HG03175 (cell line): ENCODE results near the gene ZNF132.
A peak's percentile ranks its signal among the peaks of the same experiment; 100 is the strongest.

Experiments used
- ATAC-seq: cut with Tn5 transposase; IDR thresholded peaks from one replicate; pipeline ENCODE4 v1.9.1; 2021; ENCODE audit warnings: mild to moderate bottlenecking, moderate library complexity; ENCODE audit not compliant: unreplicated experiment

ZNF132 gene

DNA sequence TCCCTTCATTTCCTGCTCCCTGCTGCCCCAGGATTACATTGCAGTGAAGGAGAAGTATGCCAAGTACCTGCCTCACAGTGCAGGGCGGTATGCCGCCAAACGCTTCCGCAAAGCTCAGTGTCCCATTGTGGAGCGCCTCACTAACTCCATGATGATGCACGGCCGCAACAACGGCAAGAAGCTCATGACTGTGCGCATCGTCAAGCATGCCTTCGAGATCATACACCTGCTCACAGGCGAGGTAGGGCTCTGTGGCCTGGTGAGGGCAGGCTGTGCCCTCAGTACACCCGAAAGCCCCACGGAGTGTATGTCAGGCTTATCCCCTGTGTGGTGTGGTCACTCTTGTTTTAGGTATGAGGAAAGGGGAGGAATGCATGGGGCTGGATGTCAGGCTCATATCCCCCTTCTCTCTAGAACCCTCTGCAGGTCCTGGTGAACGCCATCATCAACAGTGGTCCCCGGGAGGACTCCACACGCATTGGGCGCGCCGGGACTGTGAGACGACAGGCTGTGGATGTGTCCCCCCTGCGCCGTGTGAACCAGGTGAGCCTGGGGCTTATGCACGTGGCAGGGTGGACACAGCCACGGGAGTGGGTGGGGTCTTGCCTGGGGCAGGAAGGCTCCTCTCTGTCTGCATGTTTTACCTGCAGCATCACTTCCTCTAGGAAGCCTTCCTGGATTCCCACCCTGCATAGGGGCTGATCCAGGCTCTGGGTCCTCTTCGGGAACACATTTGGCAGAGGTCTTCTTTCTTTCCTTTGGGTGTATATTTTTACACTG is 46.8 kb downstream of the ZNF132 start:
- ATAC-seq, result no peak

DNA sequence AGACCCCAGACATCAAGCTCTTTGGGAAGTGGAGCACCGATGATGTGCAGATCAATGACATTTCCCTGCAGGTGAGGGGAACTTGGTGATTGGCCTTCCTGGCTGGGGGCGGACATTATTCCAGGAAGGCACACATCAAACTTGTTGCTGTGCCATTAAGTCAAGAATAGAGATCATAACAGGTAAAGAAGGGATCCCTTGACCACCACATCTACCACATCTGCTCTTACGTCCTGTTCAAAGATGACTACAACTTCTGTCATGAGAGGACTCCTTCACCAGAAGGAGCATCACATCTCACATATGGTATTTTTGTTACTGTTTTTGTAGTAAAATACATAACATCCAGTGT is 51.8 kb downstream of the ZNF132 start:
- ATAC-seq, result no peak

DNA sequence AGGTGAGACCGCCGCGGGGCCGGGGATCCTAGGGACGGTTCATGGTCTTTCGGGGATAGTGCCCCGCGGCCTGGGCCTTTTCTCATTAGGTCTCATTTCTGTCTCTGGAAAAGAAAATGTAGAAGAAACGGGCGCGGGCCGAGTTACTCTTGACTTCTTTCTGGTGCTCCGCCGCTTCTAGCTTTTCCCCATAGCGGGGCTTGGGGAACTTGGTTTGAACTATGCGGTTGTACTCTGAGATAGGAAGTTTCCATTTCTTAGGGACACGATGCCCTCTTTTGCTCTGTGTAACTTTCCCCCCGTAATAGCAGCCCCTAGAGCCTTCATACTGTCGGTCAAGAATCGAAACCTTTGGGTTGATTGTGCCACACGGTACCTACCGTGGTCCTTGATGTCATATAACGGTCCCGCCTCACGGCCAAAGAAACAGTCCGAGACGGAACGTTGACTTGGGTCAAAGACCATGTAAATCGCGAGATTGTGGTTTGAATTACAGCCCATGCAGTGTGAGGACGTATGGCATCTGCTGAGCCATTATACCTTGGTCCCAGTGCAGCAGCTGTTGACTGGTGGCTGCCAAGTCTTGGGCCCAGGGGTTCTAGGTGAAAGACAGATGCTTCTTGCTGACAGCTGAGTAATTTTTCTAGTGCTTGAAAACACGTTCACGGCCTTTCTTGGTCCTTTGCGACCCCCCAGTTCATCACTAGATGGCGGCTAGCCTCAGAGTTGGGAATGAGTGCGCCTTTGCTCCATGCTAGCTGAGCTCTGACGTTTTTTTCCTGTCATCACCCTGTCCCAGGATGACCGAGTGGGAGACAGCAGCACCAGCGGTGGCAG is 52.4 kb downstream of the ZNF132 start:
- ATAC-seq, result no peak

DNA sequence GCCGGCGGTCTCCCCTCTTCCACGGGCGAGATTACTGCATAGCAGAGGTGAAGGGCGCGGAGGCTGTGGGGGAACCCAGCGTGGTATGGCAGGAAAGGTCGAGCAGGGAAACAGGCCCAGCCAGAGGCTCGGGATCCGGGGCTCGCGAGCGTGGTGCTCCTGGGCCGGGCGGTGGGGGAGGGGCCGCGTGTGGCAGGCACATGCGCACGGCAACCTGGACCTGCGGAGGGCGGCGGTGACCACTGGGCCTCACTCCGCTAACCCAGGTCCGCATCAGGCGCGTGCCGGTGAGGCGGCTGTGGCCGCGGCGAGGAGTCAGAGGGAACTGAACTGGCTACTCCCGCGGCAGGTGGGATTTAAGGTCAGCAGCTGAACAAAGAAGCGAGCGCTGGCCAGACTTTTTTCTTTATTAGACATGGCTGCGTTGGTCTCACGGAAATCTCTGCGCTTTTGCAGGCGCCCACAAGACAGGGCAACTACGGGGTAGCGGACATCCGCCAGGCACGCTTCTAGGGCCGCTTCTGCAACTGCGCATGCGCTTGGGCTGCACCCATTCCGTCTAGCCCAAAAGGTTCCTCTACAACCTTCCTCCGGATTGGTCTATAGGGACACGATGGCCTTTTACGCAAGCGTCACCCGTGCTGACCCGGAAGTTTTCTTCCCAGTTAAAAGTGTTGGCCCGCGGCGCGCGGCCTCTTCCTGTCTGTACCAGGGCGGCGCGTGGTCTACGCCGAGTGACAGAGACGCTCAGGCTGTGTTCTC is 53.2 kb downstream of the ZNF132 start, which contains the start of gene RPS5:
Gene RPS5, plus strand, starts transcription at position 694 of the 762 bp plus-strand sequence. CDS start 869 bp downstream, outside the sequence.
- peak; percentile 90 for ATAC-seq

DNA sequence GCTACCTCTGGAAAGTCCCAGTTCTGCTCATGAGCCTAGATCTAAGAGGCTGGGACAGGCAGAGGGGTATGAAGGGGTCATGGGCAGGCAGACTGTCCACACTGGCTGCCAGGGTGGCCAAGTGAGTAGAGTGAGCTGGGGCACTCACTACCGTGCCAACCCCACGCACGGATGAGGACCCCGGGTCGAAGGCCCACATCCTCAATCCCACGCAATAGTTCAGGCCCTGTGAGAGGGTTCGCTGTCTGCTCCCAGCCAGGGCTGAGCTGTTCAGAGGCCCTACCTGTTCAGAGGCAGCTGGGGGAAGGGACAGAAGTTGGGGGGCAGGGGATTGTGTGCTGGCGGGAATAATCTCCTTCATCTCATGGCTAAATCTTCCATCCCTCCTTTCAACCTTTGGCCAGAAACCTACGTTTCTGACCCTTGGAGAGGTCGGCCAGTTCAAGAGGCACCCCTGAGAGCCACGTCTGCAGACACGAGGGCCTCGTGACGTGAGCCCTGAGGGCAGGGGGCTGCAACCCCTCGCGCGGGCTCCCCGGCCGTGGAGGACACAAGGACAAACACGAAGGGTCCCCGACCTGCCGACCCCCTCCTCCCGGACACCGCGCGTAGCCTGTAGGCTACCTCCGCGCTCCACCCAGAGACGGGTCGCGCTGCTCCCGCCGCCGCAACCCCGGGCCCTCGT is 53.9 kb downstream of the ZNF132 start:
- peak; percentile 11 for ATAC-seq

DNA sequence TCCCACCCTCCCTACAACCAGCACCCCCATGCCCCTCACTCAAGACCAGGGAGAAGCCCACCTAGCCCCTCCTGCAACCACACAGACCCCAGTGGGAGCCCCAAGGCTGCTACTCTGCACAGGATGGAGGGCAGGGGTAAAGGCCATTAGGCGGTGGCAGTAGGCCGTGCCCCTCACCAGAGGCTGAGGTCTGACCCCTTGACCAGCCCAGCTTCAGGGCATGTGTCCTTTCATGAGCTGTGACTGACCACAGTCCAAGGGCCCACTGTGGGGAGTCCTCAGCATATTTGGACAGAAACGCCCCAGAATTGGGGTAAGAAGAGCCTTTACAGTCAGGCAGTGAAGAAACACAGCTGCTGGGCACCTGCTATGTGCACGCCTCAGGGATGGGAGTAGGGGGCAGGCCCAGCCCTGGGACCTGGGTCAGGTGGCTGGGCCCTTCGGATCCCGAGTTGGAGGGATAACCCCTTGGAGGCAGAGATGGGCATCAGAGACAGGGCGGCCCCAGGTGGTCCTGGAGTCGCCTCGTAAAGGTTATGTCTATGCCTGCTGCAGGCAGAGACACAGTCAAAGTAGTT is 54.6 kb downstream of the ZNF132 start:
- no peak for ATAC-seq

DNA sequence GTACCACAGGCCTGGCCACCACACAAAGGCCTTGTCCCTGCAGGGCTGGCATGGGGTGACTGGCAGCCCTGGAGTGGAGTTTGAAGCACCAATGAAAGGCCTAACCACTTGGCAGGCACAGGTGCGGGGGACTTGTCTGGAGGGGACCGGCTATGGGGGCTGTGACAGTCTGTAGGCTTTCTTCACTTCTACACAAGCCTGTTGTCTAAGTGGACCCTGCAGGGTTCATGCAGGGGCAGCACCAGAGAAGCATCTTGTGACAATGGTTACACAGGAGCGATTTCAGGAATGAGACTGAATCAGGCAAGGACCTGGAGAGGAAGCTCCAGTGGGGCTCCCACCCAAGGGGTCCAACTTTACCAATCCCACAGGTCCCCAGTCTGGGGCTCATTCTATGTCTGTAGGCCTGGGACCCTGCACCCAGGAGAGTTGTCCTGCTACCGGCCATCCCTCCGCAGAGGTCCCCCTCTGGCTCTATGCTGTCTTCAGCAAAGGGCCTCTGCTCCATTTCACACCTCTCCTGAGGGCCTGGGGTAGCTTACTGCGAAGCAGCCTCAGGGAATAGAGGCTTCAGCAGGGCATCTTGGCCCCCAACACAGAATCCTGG is 56.9 kb downstream of the ZNF132 start:
- no peak for ATAC-seq
